HG02884 (cell line): ENCODE measurements around the gene TBC1D14.

Source experiments
- ATAC-seq: cut with Tn5 transposase; IDR thresholded peaks from one replicate; pipeline ENCODE4 v1.9.1; 2021; ENCODE audit warnings: mild to moderate bottlenecking, moderate library complexity; ENCODE audit not compliant: unreplicated experiment

The TBC1D14 gene

GRCh38 chr4:6909113-6909969 is at the start of gene TBC1D14:
Gene TBC1D14 (plus strand): TSS chr4:6909826. CDS start chr4:6923390, 13,564 bp downstream.
- ATAC-seq, result peak; percentile 80

- no peak for ATAC-seq
Observed at GRCh38 chr4:6868386-6868785, 41.2 kb upstream of the TBC1D14 start.

GRCh38 chr4:6869944-6870343 is 39.7 kb upstream of the TBC1D14 start:
- no peak for ATAC-seq

- no peak for ATAC-seq
Observed at GRCh38 chr4:6873291-6873690, 36.3 kb upstream of the TBC1D14 start.

- ATAC-seq, result peak; percentile 84
Observed at GRCh38 chr4:6873792-6874461, 35.7 kb upstream of the TBC1D14 start.

GRCh38 chr4:6874981-6875380 is 34.6 kb upstream of the TBC1D14 start:
- no peak for ATAC-seq

- ATAC-seq, result no peak
Observed at GRCh38 chr4:6875431-6875831, 34.2 kb upstream of the TBC1D14 start.

- ATAC-seq, result no peak
Observed at GRCh38 chr4:6876440-6876839, 33.2 kb upstream of the TBC1D14 start.

GRCh38 chr4:6877067-6877466 is 32.6 kb upstream of the TBC1D14 start:
- ATAC-seq, result no peak

GRCh38 chr4:6878451-6879059 is 31.1 kb upstream of the TBC1D14 start:
- no peak for ATAC-seq

GRCh38 chr4:6880691-6881090 is 28.9 kb upstream of the TBC1D14 start:
- ATAC-seq, result no peak

- no peak for ATAC-seq
Observed at GRCh38 chr4:6881908-6882307, 27.7 kb upstream of the TBC1D14 start.

- no peak for ATAC-seq
Observed at GRCh38 chr4:6884341-6884870, 25.2 kb upstream of the TBC1D14 start.

- ATAC-seq, result no peak
Observed at GRCh38 chr4:6885953-6886557, 23.6 kb upstream of the TBC1D14 start.

GRCh38 chr4:6886886-6887285 is 22.7 kb upstream of the TBC1D14 start:
- no peak for ATAC-seq

- no peak for ATAC-seq
Observed at GRCh38 chr4:6887591-6888371, 21.8 kb upstream of the TBC1D14 start.

- no peak for ATAC-seq
Observed at GRCh38 chr4:6888506-6889071, 21.0 kb upstream of the TBC1D14 start.

- ATAC-seq, result no peak
Observed at GRCh38 chr4:6889101-6889735, 20.4 kb upstream of the TBC1D14 start.

GRCh38 chr4:6889736-6890324 is 19.8 kb upstream of the TBC1D14 start:
- no peak for ATAC-seq
